ENCODE measurements around the gene USP9X.

GRCh38 chrX:41153957-41154356 lies 68.7 kb downstream of the USP9X start:
- TF ChIP-seq CTCF (IDR thresholded peaks at IDR 0.05; ENCODE audit: extremely low read depth in 1 of 2, insufficient read depth in 1 of 2, low read depth in 1 of 2, low read length in 2 of 2) (no peak), EZH2 (IDR thresholded peaks at IDR 0.05; ENCODE audit: borderline replicate concordance, low read depth, low read length, severe bottlenecking) (no peak), POLR2A (IDR thresholded peaks at IDR 0.05; ENCODE audit: low read depth, low read length) (no peak), JUN (IDR thresholded peaks at IDR 0.05; ENCODE audit: borderline replicate concordance, insufficient read depth, insufficient read length, low read depth) (no peak), MAX (IDR thresholded peaks at IDR 0.05; ENCODE audit: insufficient read depth, insufficient read length) (no peak), POLR2AphosphoS5 (IDR thresholded peaks at IDR 0.05; ENCODE audit: insufficient read depth, low read depth, low read length) (no peak), MYC (IDR thresholded peaks at IDR 0.05; ENCODE audit: low read depth, low read length) (no peak), GATA2 (IDR thresholded peaks at IDR 0.05; ENCODE audit: insufficient read depth, insufficient read length, low read depth, low read length) (no peak), FOS (IDR thresholded peaks at IDR 0.05; ENCODE audit: borderline replicate concordance, insufficient read depth, low read length) (no peak)
